HepG2 (cell line): ENCODE results near the gene OBSL1. TPM values are rescaled to one million over a fixed set of nuclear protein-coding genes. Genes with fewer than 3 reads are reported as not detected.

Experiments used
- FUBP1 ChIP-seq: sonication (generic); formaldehyde crosslinking; IDR thresholded peaks from 2 replicates; pipeline ENCODE4 v1.5.1; 2020; ENCODE audit warnings: missing genetic modification reagents, mild to moderate bottlenecking, borderline replicate concordance
- IRX3 ChIP-seq: sonication (generic); formaldehyde crosslinking; IDR thresholded peaks from 2 replicates; pipeline ENCODE4 v1.8.1; 2023; ENCODE audit warnings: mild to moderate bottlenecking, low read depth, missing genetic modification reagents, borderline replicate concordance
- ISX ChIP-seq: sonication (generic); formaldehyde crosslinking; conservative IDR thresholded peaks from 2 replicates; pipeline ENCODE4 v1.5.0; 2020; ENCODE audit warnings: missing genetic modification reagents
- JUNB ChIP-seq: sonication (generic); formaldehyde crosslinking; IDR thresholded peaks from 2 replicates; pipeline ENCODE4 v1.8.0; 2022; ENCODE audit warnings: missing genetic modification reagents, mild to moderate bottlenecking, borderline replicate concordance
- KDM5B ChIP-seq: sonication (generic); formaldehyde crosslinking; IDR thresholded peaks from 2 replicates; pipeline ENCODE4 v1.4.0; 2020; ENCODE audit warnings: missing genetic modification reagents, mild to moderate bottlenecking, borderline replicate concordance
- RXRB ChIP-seq: IDR thresholded peaks from 2 replicates; pipeline ENCODE4 v1.6.1; 2016; ENCODE audit warnings: borderline replicate concordance, missing genetic modification reagents, missing compliant biosample characterization
- SATB2 ChIP-seq: sonication (generic); formaldehyde crosslinking; IDR thresholded peaks from 2 replicates; pipeline ENCODE4 v1.5.0; 2020; ENCODE audit warnings: missing genetic modification reagents
- SMARCC2 ChIP-seq: fragments of 450-650 bp; IDR thresholded peaks from 2 replicates; pipeline ENCODE4 v1.6.1; 2017; ENCODE audit warnings: antibody characterized with exemption, mild to moderate bottlenecking
- SOX5 ChIP-seq: IDR thresholded peaks from 2 replicates; pipeline ENCODE4 v1.6.1; 2016; ENCODE audit warnings: borderline replicate concordance
- SOX6 ChIP-seq, 2 experiments: fragments of 450-650 bp in 1 of 2; sonication (generic) in 1 of 2; formaldehyde crosslinking in 1 of 2; IDR thresholded peaks; 2 replicates each; pipeline versions ENCODE4 v1.4.0 to v1.6.1; 2017 to 2020; ENCODE audit warnings: antibody characterized with exemption in 1 of 2, mild to moderate bottlenecking in 1 of 2, missing genetic modification reagents in 1 of 2
- ZFP37 ChIP-seq: sonication (generic); formaldehyde crosslinking; IDR thresholded peaks from 2 replicates; pipeline ENCODE4 v1.4.0; 2020; ENCODE audit warnings: missing genetic modification reagents, borderline replicate concordance
- ZFP91 ChIP-seq: sonication (generic); formaldehyde crosslinking; IDR thresholded peaks from 2 replicates; pipeline ENCODE4 v1.9.0; 2022; ENCODE audit warnings: missing genetic modification reagents, mild to moderate bottlenecking, borderline replicate concordance
- ZMAT5 ChIP-seq: sonication (generic); formaldehyde crosslinking; IDR thresholded peaks from 2 replicates; pipeline ENCODE4 v1.5.0; 2020; ENCODE audit warnings: mild to moderate bottlenecking, low read depth, missing genetic modification reagents, borderline replicate concordance
- ZNF263 ChIP-seq: sonication (generic); formaldehyde crosslinking; IDR thresholded peaks from 2 replicates; pipeline ENCODE4 v1.4.0; 2020; ENCODE audit warnings: missing genetic modification reagents
- ZNF547 ChIP-seq: sonication (generic); formaldehyde crosslinking; IDR thresholded peaks from 2 replicates; pipeline ENCODE4 v1.5.1; 2020; ENCODE audit warnings: mild to moderate bottlenecking, missing genetic modification reagents
- ZNF646 ChIP-seq: sonication (generic); formaldehyde crosslinking; IDR thresholded peaks from 2 replicates; pipeline ENCODE4 v1.9.0; 2021; ENCODE audit warnings: mild to moderate bottlenecking, missing genetic modification reagents
- ZNF674 ChIP-seq: sonication (generic); formaldehyde crosslinking; IDR thresholded peaks from 2 replicates; pipeline ENCODE4 v1.5.0; 2020; ENCODE audit warnings: low read depth, mild to moderate bottlenecking, missing genetic modification reagents
- ZNF792 ChIP-seq: IDR thresholded peaks from 2 replicates; pipeline ENCODE4 v1.6.1; 2016
- ZSCAN22 ChIP-seq: sonication (generic); formaldehyde crosslinking; IDR thresholded peaks from 2 replicates; pipeline ENCODE4 v1.4.0; 2020; ENCODE audit warnings: mild to moderate bottlenecking, missing genetic modification reagents
- polyA plus RNA-seq, 8 experiments: library from polyadenylated mRNA; depleted of rRNA in 3 of 8; stranded (reverse) in 7 of 8; unstranded in 1 of 8; fragments of >200 nt; fragmentation: Illumina TruSeq in 4 of 8; extraction: Trizol in 4 of 8; gene quantifications; 2 replicates each; pipeline versions ENCODE4 v1.2.1 to v1.2.3, GENCODE V29; 2011 to 2016; ENCODE audit warnings: low read depth in 4 of 8, missing spikeins in 1 of 8, mixed read lengths in 1 of 8; ENCODE audit not compliant: insufficient read depth in 1 of 8
- total RNA-seq, 5 experiments: library from RNA; depleted of rRNA; stranded (reverse); fragments of >200 nt; fragmentation: Illumina TruSeq; extraction: Trizol; gene quantifications; 2 replicates each; pipeline ENCODE4 v1.2.3, GENCODE V29; 2016; ENCODE audit warnings: low read depth in 1 of 5

Gene OBSL1
- total and polyA plus RNA-seq, 2 of the 13 experiments (the other 11 are each of a cell fraction or from before 2014, with no cell fraction given), result 86.7 to 218 TPM

GRCh38 chr2:219560893-219561178 is 10.5 kb downstream of the OBSL1 start (continued):
- TF ChIP-seq ZNF547 (CRISPR knock-in tag), result no peak; the same call in 1 of the 2 replicates
- no peak for TF ChIP-seq FUBP1 (CRISPR knock-in tag)
- TF ChIP-seq ZSCAN22 (CRISPR knock-in tag), result no peak
- TF ChIP-seq IRX3, result no peak
- TF ChIP-seq SOX5 (CRISPR knock-in tag), result no peak
- no peak for TF ChIP-seq ZNF674
- TF ChIP-seq ZFP91, result 0 out of 2 replicates have a peak, but pooled peaks have one; percentile 41
- no peak for TF ChIP-seq ZNF792 (CRISPR knock-in tag)
- peak; percentile 27; the same call in 1 of the 2 replicates for TF ChIP-seq KDM5B (CRISPR knock-in tag)
- TF ChIP-seq SMARCC2, result no peak
- no peak for TF ChIP-seq ZNF263 (CRISPR knock-in tag)
- TF ChIP-seq ISX, result no peak
- TF ChIP-seq JUNB, result no peak
- no peak for TF ChIP-seq SATB2 (CRISPR knock-in tag)
- peak; percentile 23; the same call in 1 of the 2 replicates for TF ChIP-seq ZNF646 (CRISPR knock-in tag)
- TF ChIP-seq ZMAT5 (CRISPR knock-in tag), result no peak
- TF ChIP-seq SOX6 (IDR thresholded peaks at IDR 0.05), result no peak
- no peak for TF ChIP-seq SOX6 (CRISPR knock-in tag; IDR thresholded peaks at IDR 0.05)
- TF ChIP-seq ZFP37 (CRISPR knock-in tag), result no peak
- no peak for TF ChIP-seq RXRB
